SK-N-SH (cell line): Measurements from ENCODE around the gene KCNQ4. TPM values are rescaled to one million over a fixed set of nuclear protein-coding genes. Genes with fewer than 3 reads are reported as not detected.

Source experiments
- CTCF ChIA-PET: fragments of 300-600, 350-600 bp; formaldehyde crosslinking; extraction: SDS; loops from one replicate; lab custom pipeline; 2021; lab: Yijun Ruan, JAX
- POLR2A ChIA-PET: fragments of 350-600 bp; sonication (Branson Sonifier 250); formaldehyde crosslinking; extraction: SDS; loops from one replicate; lab custom pipeline; 2020; ENCODE audit warnings: antibody characterized with exemption, inconsistent platforms; lab: Yijun Ruan, JAX
- DNase-seq: peaks from one replicate; pipeline ENCODE4 v3.0.0; 2012
- H2AFZ ChIP-seq: fragments of 200-600 bp; sonication (generic); 2 replicates; pipeline ENCODE4 v1.8.1; 2016; ENCODE audit warnings: antibody characterized with exemption, mild to moderate bottlenecking, low read depth
- H3F3A ChIP-seq: fragments of 200-600 bp; sonication (generic); replicated peaks from 2 replicates; pipeline ENCODE3; 2016; ENCODE audit warnings: antibody characterized with exemption, mild to moderate bottlenecking; ENCODE audit not compliant: insufficient read depth
- H3K27ac ChIP-seq, 2 experiments: fragments of 200-500 bp in 1 of 2; fragments of 200-600 bp in 1 of 2; sonication (Bioruptor generic) in 1 of 2; sonication (generic), shearing (Covaris generic) in 1 of 2; 2 replicates each; pipeline versions ENCODE4 v1.5.1 to v1.6.1; 2014 to 2016; ENCODE audit warnings: low read depth in 2 of 2, inconsistent platforms in 1 of 2, low read length in 1 of 2, mild to moderate bottlenecking in 1 of 2, mixed read lengths in 1 of 2
- H3K27me3 ChIP-seq: fragments of 200-600 bp; sonication (generic), shearing (Covaris generic); 2 replicates; pipeline ENCODE4 v1.6.1; 2016; ENCODE audit warnings: mixed run types; ENCODE audit not compliant: insufficient read depth
- H3K36me3 ChIP-seq, 2 experiments: fragments of 200-500 bp in 1 of 2; fragments of 200-600 bp in 1 of 2; sonication (Bioruptor generic) in 1 of 2; sonication (generic) in 1 of 2; replicated peaks in 1 of 2; 2 replicates each; pipeline versions ENCODE3 to v1.5.1; 2014 to 2016; ENCODE audit warnings: low read length in 1 of 2, mild to moderate bottlenecking in 1 of 2; ENCODE audit not compliant: insufficient read depth in 2 of 2, control insufficient read depth in 1 of 2
- H3K4me1 ChIP-seq, 2 experiments: fragments of 200-500 bp in 1 of 2; fragments of 200-600 bp in 1 of 2; sonication (Bioruptor generic) in 1 of 2; sonication (generic), shearing (Covaris generic) in 1 of 2; 2 replicates each; pipeline versions ENCODE4 v1.5.1 to v1.6.1; 2014 to 2016; ENCODE audit warnings: low read depth in 1 of 2, low read length in 1 of 2, mixed run types in 1 of 2; ENCODE audit not compliant: insufficient read depth in 2 of 2, control insufficient read depth in 1 of 2
- H3K4me2 ChIP-seq: fragments of 200-600 bp; sonication (generic), shearing (Covaris generic); 2 replicates; pipeline ENCODE4 v1.6.1; 2017; ENCODE audit warnings: mixed run types
- H3K4me3 ChIP-seq, 2 experiments: fragments of 200-500 bp in 1 of 2; fragments of 200-600 bp in 1 of 2; sonication (Bioruptor generic) in 1 of 2; sonication (generic), shearing (Covaris generic) in 1 of 2; 2 replicates each; pipeline versions ENCODE4 v1.5.1 to v1.8.1; 2014 to 2016; ENCODE audit warnings: low read depth in 2 of 2, inconsistent platforms in 1 of 2, low read length in 1 of 2, mild to moderate bottlenecking in 1 of 2, mixed read lengths in 1 of 2, moderate library complexity in 1 of 2
- H3K79me2 ChIP-seq: fragments of 200-600 bp; sonication (generic); 2 replicates; pipeline ENCODE4 v1.8.1; 2017; ENCODE audit warnings: mild to moderate bottlenecking; ENCODE audit not compliant: insufficient read depth
- H3K9ac ChIP-seq: fragments of 200-600 bp; sonication (generic); 2 replicates; pipeline ENCODE4 v1.6.1; 2017; ENCODE audit warnings: mixed run types
- H3K9me2 ChIP-seq: fragments of 200-600 bp; sonication (generic); 2 replicates; pipeline ENCODE4 v1.6.1; 2017; ENCODE audit warnings: mixed run types
- H3K9me3 ChIP-seq: fragments of 200-600 bp; sonication (generic); 2 replicates; pipeline ENCODE4 v1.6.1; 2017; ENCODE audit warnings: mixed run types, mild to moderate bottlenecking, moderate library complexity
- H4K20me1 ChIP-seq: fragments of 200-600 bp; sonication (generic); 2 replicates; pipeline ENCODE4 v1.6.1; 2017; ENCODE audit warnings: mild to moderate bottlenecking, mixed run types; ENCODE audit not compliant: insufficient read depth
- EP300 ChIP-seq, 2 experiments: IDR thresholded peaks; 2 replicates each; pipeline versions ENCODE4 v1.4.0 to v1.6.1; 2012; ENCODE audit warnings: borderline replicate concordance in 1 of 2, low read depth in 1 of 2, low read length in 1 of 2
- EZH2phosphoT487 ChIP-seq: fragments of 200-600 bp; sonication (generic); IDR thresholded peaks from 2 replicates; pipeline ENCODE4 v1.6.1; 2017; ENCODE audit warnings: low read depth, mixed run types, mild to moderate bottlenecking, antibody characterized with exemption, moderate library complexity, borderline replicate concordance
- FOXJ3 ChIP-seq: sonication (generic); formaldehyde crosslinking; IDR thresholded peaks from 2 replicates; pipeline ENCODE4 v1.5.1; 2020; ENCODE audit warnings: mild to moderate bottlenecking, missing genetic modification reagents
- GATA2 ChIP-seq: sonication (generic); formaldehyde crosslinking; IDR thresholded peaks from 2 replicates; pipeline ENCODE4 v1.5.0; 2020; ENCODE audit warnings: mild to moderate bottlenecking, missing genetic modification reagents
- MEF2A ChIP-seq: IDR thresholded peaks from 2 replicates; pipeline ENCODE4 v1.4.0; 2012; ENCODE audit warnings: low read depth, borderline replicate concordance
- RAD21 ChIP-seq: IDR thresholded peaks from 2 replicates; pipeline ENCODE4 v1.6.1; 2012; ENCODE audit warnings: mild to moderate bottlenecking, low read length
- REST ChIP-seq: IDR thresholded peaks from 2 replicates; pipeline ENCODE4 v1.6.1; 2012; ENCODE audit warnings: mild to moderate bottlenecking, low read depth, low read length, moderate library complexity
- SIN3A ChIP-seq: IDR thresholded peaks from 2 replicates; pipeline ENCODE4 v1.6.1; 2012; ENCODE audit warnings: low read depth, mild to moderate bottlenecking, low read length, moderate library complexity, borderline replicate concordance
- SMC3 ChIP-seq: IDR thresholded peaks from 2 replicates; pipeline ENCODE4 v1.6.1; 2012; ENCODE audit warnings: low read depth, low read length, improper control_type of control experiment
- TAF1 ChIP-seq: IDR thresholded peaks from 2 replicates; pipeline ENCODE4 v1.6.1; 2012; ENCODE audit warnings: low read depth, mild to moderate bottlenecking, low read length, moderate library complexity, borderline replicate concordance
- ZBTB33 ChIP-seq: IDR thresholded peaks from 2 replicates; pipeline ENCODE4 v1.4.0; 2012; ENCODE audit warnings: low read depth, borderline replicate concordance
- WGBS: methylation state at CpG from one replicate; pipeline ENCODE4 v1.1.6; 2017; ENCODE audit warnings: low lambda C conversion rate; 5-methylcytosine and 5-hydroxymethylcytosine counted together
- polyA plus RNA-seq, 3 experiments: library from polyadenylated mRNA; depleted of rRNA; stranded (reverse); fragments of >200 nt; gene quantifications; 2 replicates each; pipeline ENCODE4 v1.2.3, GENCODE V29; 2012

Gene KCNQ4
- polyA plus RNA-seq, 1 of the 3 experiments (the other 2 are of a cell fraction), result 0.15 TPM

GRCh38 chr1:40819101-40819500 is 35.5 kb downstream of the KCNQ4 start (continued):
- TF ChIP-seq ZBTB33 (no peak), TAF1 (no peak)

- no peaks in the 10 kb centered on the region for H3K9me2 ChIP-seq
- peak; percentile 57 for DNase-seq
- no peak overlapping the region for H3K9ac ChIP-seq
- H3K9me3 ChIP-seq, result no peaks in the 10 kb centered on the region
- H3K27ac ChIP-seq, result no peak overlapping the region
- H3K36me3 ChIP-seq, result no peaks in the 10 kb centered on the region
- H2AFZ ChIP-seq, result no peak overlapping the region
- POLR2A ChIA-PET, result no interaction called here
- no peak overlapping the region for H3K4me3 ChIP-seq
- H3K27me3 ChIP-seq, result no peaks in the 10 kb centered on the region
- TF ChIP-seq SMC3 (no peak), FOXJ3 (CRISPR knock-in tag) (no peak), MEF2A (no peak)
- H3K4me1 ChIP-seq, result peaks cover 10 to 16% of the 10 kb centered on the region in 2 experiments; a peak in 2 of 4 replicates
- CTCF ChIA-PET, result interaction anchor here (0.6 to 2.2 kb wide), 5 partner anchors 9 to 208 kb away, joined by 3 to 10 read pairs (median 4); no protein-coding TSS in a partner anchor
- peaks cover 3% of the 10 kb centered on the region for H3F3A ChIP-seq
- H4K20me1 ChIP-seq, result no peaks in the 10 kb centered on the region
- H3K79me2 ChIP-seq, result no peaks in the 10 kb centered on the region
- no CpG with 5 or more reads among the region's 3 CpGs for WGBS
- H3K4me2 ChIP-seq, result no peak overlapping the region
These were observed 36.7 kb downstream of the KCNQ4 start for GRCh38 chr1:40820251-40820797.

- H3K9ac ChIP-seq, result no peak overlapping the region
- H3K79me2 ChIP-seq, result no peaks in the 10 kb centered on the region
- POLR2A ChIA-PET, result no interaction called here
- CTCF ChIA-PET, result interaction anchor here (0.6 to 2.2 kb wide), 8 partner anchors 27 to 208 kb away, joined by 3 to 10 read pairs (median 4); no protein-coding TSS in a partner anchor
- peaks cover 12 to 23% of the 10 kb centered on the region in 2 experiments; a peak in 2 of 4 replicates for H3K4me1 ChIP-seq
- TF ChIP-seq TAF1, result no peak
- no peak for TF ChIP-seq REST
- TF ChIP-seq FOXJ3 (CRISPR knock-in tag), result peak; percentile 31; the same call in 1 of the 2 replicates
- no peak for TF ChIP-seq EZH2phosphoT487
- TF ChIP-seq EP300 (IDR thresholded peaks at IDR 0.05; ENCODE audit: borderline replicate concordance in 1 of 2, low read depth in 1 of 2, low read length in 1 of 2), result 0 out of 4 replicates have a peak, but pooled peaks of 1 of the 2 experiments have one; percentile 20
- TF ChIP-seq ZBTB33, result no peak
- TF ChIP-seq RAD21, result no peak
- no peak for TF ChIP-seq SIN3A
- peak; percentile 74 for TF ChIP-seq GATA2 (CRISPR knock-in tag)
- WGBS, result 50% methylated on average over 6 of the region's 6 CpGs
- H3F3A ChIP-seq, result peaks cover 3% of the 10 kb centered on the region
- no peak overlapping the region for H2AFZ ChIP-seq
- H3K27me3 ChIP-seq, result no peaks in the 10 kb centered on the region
- no peaks in the 10 kb centered on the region for H4K20me1 ChIP-seq
- no peaks in the 10 kb centered on the region for H3K9me2 ChIP-seq
- H3K4me2 ChIP-seq, result no peak overlapping the region
- H3K9me3 ChIP-seq, result no peaks in the 10 kb centered on the region
- H3K4me3 ChIP-seq, result no peak overlapping the region
- H3K27ac ChIP-seq, result 0 out of 4 replicates have a peak overlapping the region, but pooled peaks of 1 of the 2 experiments have one; percentile 14
- no peaks in the 10 kb centered on the region for H3K36me3 ChIP-seq
- peak; percentile 77 for DNase-seq
These were observed 37.5 kb downstream of the KCNQ4 start for GRCh38 chr1:40820911-40821693.
